GM19438 (cell line): ENCODE measurements around the gene EPS8.

Experiments
- ATAC-seq: cut with Tn5 transposase; IDR thresholded peaks from one replicate; pipeline ENCODE4 v1.9.1; 2021; ENCODE audit warnings: low read depth; ENCODE audit not compliant: unreplicated experiment

Gene EPS8

GRCh38 chr12:15664491-15664890 lies 124.7 kb downstream of the EPS8 start:
- no peak for ATAC-seq

- ATAC-seq = no peak
Measured at GRCh38 chr12:15662983-15663659, 126.1 kb downstream of the EPS8 start.

GRCh38 chr12:15662303-15662980 lies 126.7 kb downstream of the EPS8 start:
- ATAC-seq = no peak

- no peak for ATAC-seq
Measured at GRCh38 chr12:15651371-15651770, 137.8 kb downstream of the EPS8 start.

- no peak for ATAC-seq
Measured at GRCh38 chr12:15650399-15651128, 138.6 kb downstream of the EPS8 start.

- ATAC-seq = no peak
Measured at GRCh38 chr12:15649347-15649746, 139.8 kb downstream of the EPS8 start.

GRCh38 chr12:15648558-15648957 lies 140.6 kb downstream of the EPS8 start:
- no peak for ATAC-seq

- no peak for ATAC-seq
Measured at GRCh38 chr12:15646581-15646980, 142.6 kb downstream of the EPS8 start.

- no peak for ATAC-seq
Measured at GRCh38 chr12:15644700-15645099, 144.5 kb downstream of the EPS8 start.

- no peak for ATAC-seq
Measured at GRCh38 chr12:15638231-15638630, 151.0 kb downstream of the EPS8 start.

GRCh38 chr12:15636060-15636890 lies 152.9 kb downstream of the EPS8 start:
- no peak for ATAC-seq

GRCh38 chr12:15634010-15634683 lies 155.0 kb downstream of the EPS8 start:
- no peak for ATAC-seq

- ATAC-seq = no peak
Measured at GRCh38 chr12:15633201-15633600, 156.0 kb downstream of the EPS8 start.

- no peak for ATAC-seq
Measured at GRCh38 chr12:15632708-15633107, 156.5 kb downstream of the EPS8 start.

- no peak for ATAC-seq
Measured at GRCh38 chr12:15631007-15631715, 158.0 kb downstream of the EPS8 start.

- no peak for ATAC-seq
Measured at GRCh38 chr12:15629761-15630160, 159.4 kb downstream of the EPS8 start.

GRCh38 chr12:15629108-15629507 lies 160.1 kb downstream of the EPS8 start:
- ATAC-seq = no peak

- no peak for ATAC-seq
Measured at GRCh38 chr12:15627995-15628945, 160.9 kb downstream of the EPS8 start.

- no peak for ATAC-seq
Measured at GRCh38 chr12:15625075-15625474, 164.1 kb downstream of the EPS8 start.
